PC-3 (cell line): Measurements from ENCODE around the gene NDRG4. TPM values are rescaled to one million over a fixed set of nuclear protein-coding genes. Genes with fewer than 3 reads are reported as not detected.

Experiments used
- ATAC-seq: fragments of 200-7000 bp; cut with Tn5 transposase; 2 replicates; pipeline ENCODE4 v1.9.1; 2020; ENCODE audit warnings: mild to moderate bottlenecking, moderate library complexity
- BruUV-seq: library from RNA; stranded (reverse); fragments of 400-500 nt; replicated peaks from 2 replicates; lab custom pipeline; 2021; lab: Mats Ljungman, UMichigan
- CTCF ChIA-PET: fragments of 300-600 bp; sonication (Branson Sonifier 250); formaldehyde crosslinking; loops from one replicate; lab custom pipeline; 2022; ENCODE audit warnings: antibody characterized with exemption; lab: Charles Lee
- POLR2A ChIA-PET: fragments of 300-600 bp; sonication (Branson Sonifier 250); formaldehyde crosslinking; loops from one replicate; lab custom pipeline; 2022; ENCODE audit warnings: antibody characterized with exemption; ENCODE audit not compliant: unreplicated experiment; lab: Charles Lee
- DNase-seq: peaks from one replicate; pipeline ENCODE4 v3.0.0-alpha.2; 2015
- H2AFZ ChIP-seq: fragments of 300-600 bp; sonication (generic); 2 replicates; pipeline ENCODE4 v1.6.0; 2016; ENCODE audit warnings: antibody characterized with exemption, low read length
- H3F3A ChIP-seq: fragments of 300-600 bp; sonication (generic); one replicate; pipeline ENCODE4 v1.6.0; 2017; ENCODE audit warnings: antibody characterized with exemption, low read length, control low read depth, mild to moderate bottlenecking; ENCODE audit not compliant: unreplicated experiment
- H3K27ac ChIP-seq: fragments of 300-600 bp; sonication (generic); 2 replicates; pipeline ENCODE4 v1.5.1; 2016; ENCODE audit warnings: mild to moderate bottlenecking, low read length
- H3K27me3 ChIP-seq: fragments of 300-600 bp; sonication (generic); 2 replicates; pipeline ENCODE4 v1.6.1; 2016; ENCODE audit warnings: low read length, mixed read lengths
- H3K36me3 ChIP-seq: fragments of 300-600 bp; sonication (generic); 2 replicates; pipeline ENCODE4 v1.6.1; 2016; ENCODE audit warnings: low read depth, mixed run types, low read length, mixed read lengths
- H3K4me1 ChIP-seq: fragments of 300-600 bp; sonication (generic); 2 replicates; pipeline ENCODE4 v1.5.1; 2016; ENCODE audit warnings: low read length; ENCODE audit not compliant: insufficient read depth
- H3K4me2 ChIP-seq: fragments of 300-600 bp; sonication (generic); 2 replicates; pipeline ENCODE4 v1.6.0; 2016; ENCODE audit warnings: low read length
- H3K4me3 ChIP-seq: fragments of 300-600 bp; sonication (generic); 2 replicates; pipeline ENCODE4 v1.5.1; 2016; ENCODE audit warnings: mild to moderate bottlenecking, low read length, mixed read lengths
- H3K79me2 ChIP-seq: fragments of 300-600 bp; sonication (generic); 2 replicates; pipeline ENCODE4 v1.6.1; 2017; ENCODE audit warnings: low read length, mixed read lengths
- H3K9ac ChIP-seq: fragments of 300-600 bp; sonication (generic); 2 replicates; pipeline ENCODE4 v1.6.0; 2016; ENCODE audit warnings: mild to moderate bottlenecking, low read length
- H3K9me2 ChIP-seq: fragments of 300-600 bp; sonication (generic); replicated peaks from 2 replicates; pipeline ENCODE4 v1.6.1; 2016; ENCODE audit warnings: mixed run types, low read length, mixed read lengths
- H3K9me3 ChIP-seq: fragments of 300-600 bp; sonication (generic); 2 replicates; pipeline ENCODE4 v1.6.1; 2016; ENCODE audit warnings: low read length, mixed read lengths
- H4K20me1 ChIP-seq: fragments of 300-600 bp; sonication (generic); 2 replicates; pipeline ENCODE4 v1.6.1; 2016; ENCODE audit warnings: low read length, mixed read lengths
- EZH2 ChIP-seq: fragments of 300-600 bp; sonication (generic); IDR thresholded peaks from one replicate; pipeline ENCODE4 v1.6.1; 2017; ENCODE audit warnings: antibody characterized with exemption, mild to moderate bottlenecking, low read length; ENCODE audit not compliant: unreplicated experiment
- EZH2phosphoT487 ChIP-seq: fragments of 300-600 bp; sonication (generic); IDR thresholded peaks from 2 replicates; pipeline ENCODE4 v1.6.1; 2018; ENCODE audit warnings: mild to moderate bottlenecking, antibody characterized with exemption, low read length, borderline replicate concordance
- intact Hi-C: fragments of 100-400 bp; cut with micrococcal nuclease; formaldehyde crosslinking; loops from 2 replicates; pipeline ENCODE4 v1.9.0; 2023
- total RNA-seq: library from RNA; depleted of rRNA; stranded (reverse); fragments of >200 nt; gene quantifications from 2 replicates; pipeline ENCODE4 v1.2.3, GENCODE V29; 2014
- TF ChIP-seq, protein P1 (sequence below): fragments of 300-600 bp; sonication (generic); conservative IDR thresholded peaks from 2 replicates; pipeline ENCODE4 v1.5.1; 2017; ENCODE audit warnings: antibody characterized with exemption, low read depth, mild to moderate bottlenecking, low read length

NDRG4 gene
- total RNA-seq, 1 experiment from 2014 or later, result 26.6 TPM

GRCh38 chr16:58451265-58451689, 48.7 kb upstream of the NDRG4 start:
- Histone ChIP-seq H3K27ac (peak overlapping the region; percentile 65), H3F3A (no peaks in the 10 kb centered on the region), H4K20me1 (no peaks in the 10 kb centered on the region), H3K4me3 (no peak overlapping the region), H2AFZ (no peak overlapping the region), H3K9me2 (no peaks in the 10 kb centered on the region), H3K4me2 (peak overlapping the region; percentile 47; the same call in 1 of the 2 replicates), H3K9ac (no peak overlapping the region), H3K4me1 (peaks cover 18% of the 10 kb centered on the region), H3K36me3 (no peaks in the 10 kb centered on the region), H3K27me3 (no peaks in the 10 kb centered on the region), H3K9me3 (no peaks in the 10 kb centered on the region), H3K79me2 (no peaks in the 10 kb centered on the region)
- CTCF ChIA-PET, result no interaction called here
- POLR2A ChIA-PET, result no interaction called here
- BruUV-seq, result no TSS peak
- DNase-seq (no peak), ATAC-seq (no peak)
- intact Hi-C loops, result no loop called here
- TF ChIP-seq EZH2phosphoT487 (no peak), EZH2 (no peak)
- TF ChIP-seq, protein P1, sequence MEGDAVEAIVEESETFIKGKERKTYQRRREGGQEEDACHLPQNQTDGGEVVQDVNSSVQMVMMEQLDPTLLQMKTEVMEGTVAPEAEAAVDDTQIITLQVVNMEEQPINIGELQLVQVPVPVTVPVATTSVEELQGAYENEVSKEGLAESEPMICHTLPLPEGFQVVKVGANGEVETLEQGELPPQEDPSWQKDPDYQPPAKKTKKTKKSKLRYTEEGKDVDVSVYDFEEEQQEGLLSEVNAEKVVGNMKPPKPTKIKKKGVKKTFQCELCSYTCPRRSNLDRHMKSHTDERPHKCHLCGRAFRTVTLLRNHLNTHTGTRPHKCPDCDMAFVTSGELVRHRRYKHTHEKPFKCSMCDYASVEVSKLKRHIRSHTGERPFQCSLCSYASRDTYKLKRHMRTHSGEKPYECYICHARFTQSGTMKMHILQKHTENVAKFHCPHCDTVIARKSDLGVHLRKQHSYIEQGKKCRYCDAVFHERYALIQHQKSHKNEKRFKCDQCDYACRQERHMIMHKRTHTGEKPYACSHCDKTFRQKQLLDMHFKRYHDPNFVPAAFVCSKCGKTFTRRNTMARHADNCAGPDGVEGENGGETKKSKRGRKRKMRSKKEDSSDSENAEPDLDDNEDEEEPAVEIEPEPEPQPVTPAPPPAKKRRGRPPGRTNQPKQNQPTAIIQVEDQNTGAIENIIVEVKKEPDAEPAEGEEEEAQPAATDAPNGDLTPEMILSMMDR, result no peak

DNA sequence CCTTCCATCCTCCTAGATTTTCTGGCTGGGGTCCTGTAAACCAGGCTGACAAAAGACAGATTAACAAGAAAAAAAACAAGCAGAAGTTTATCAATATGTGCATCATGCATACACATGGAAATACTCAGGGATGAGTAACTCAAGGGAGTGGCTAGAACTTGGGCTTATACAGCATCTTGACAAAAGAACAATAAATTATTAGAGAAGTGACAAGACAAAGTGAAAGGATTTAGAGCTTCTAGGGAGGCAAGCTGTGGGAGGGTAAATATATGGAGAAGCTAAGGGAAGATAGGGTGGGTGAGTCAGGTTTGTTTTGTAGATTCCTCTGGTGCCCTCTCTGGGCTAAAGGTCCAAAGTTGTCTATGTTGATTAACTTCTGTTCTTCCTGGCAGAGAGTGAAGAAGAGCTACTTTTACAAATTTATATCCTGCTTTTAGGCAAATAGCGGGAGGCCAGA, 48.0 kb upstream of the NDRG4 start:
- Histone ChIP-seq H3F3A (no peaks in the 10 kb centered on the region), H3K79me2 (no peaks in the 10 kb centered on the region), H3K4me3 (no peak overlapping the region), H3K9me2 (no peaks in the 10 kb centered on the region), H4K20me1 (no peaks in the 10 kb centered on the region), H3K4me2 (peak overlapping the region; percentile 47), H3K27me3 (no peaks in the 10 kb centered on the region), H3K36me3 (no peaks in the 10 kb centered on the region), H3K27ac (peak overlapping the region; percentile 65), H3K9ac (no peak overlapping the region), H3K9me3 (no peaks in the 10 kb centered on the region), H3K4me1 (peaks cover 18% of the 10 kb centered on the region), H2AFZ (no peak overlapping the region)
- ChIA-PET CTCF (interaction anchor here (0.8 to 1.1 kb wide), 3 partner anchors 43 to 115 kb away, joined by 3 to 5 read pairs (median 3); no protein-coding TSS in a partner anchor), POLR2A (interaction anchor here (0.5 to 0.6 kb wide), 2 partner anchors 40 to 202 kb away, joined by 4 to 7 read pairs; a partner anchor contains a TSS)
- ATAC-seq (peak; percentile 92), DNase-seq (peak; percentile 84)
- no TSS peak for BruUV-seq
- intact Hi-C loops, result no loop called here
- TF ChIP-seq EZH2phosphoT487 (no peak), EZH2 (no peak)
- TF ChIP-seq, protein P1, result no peak

DNA sequence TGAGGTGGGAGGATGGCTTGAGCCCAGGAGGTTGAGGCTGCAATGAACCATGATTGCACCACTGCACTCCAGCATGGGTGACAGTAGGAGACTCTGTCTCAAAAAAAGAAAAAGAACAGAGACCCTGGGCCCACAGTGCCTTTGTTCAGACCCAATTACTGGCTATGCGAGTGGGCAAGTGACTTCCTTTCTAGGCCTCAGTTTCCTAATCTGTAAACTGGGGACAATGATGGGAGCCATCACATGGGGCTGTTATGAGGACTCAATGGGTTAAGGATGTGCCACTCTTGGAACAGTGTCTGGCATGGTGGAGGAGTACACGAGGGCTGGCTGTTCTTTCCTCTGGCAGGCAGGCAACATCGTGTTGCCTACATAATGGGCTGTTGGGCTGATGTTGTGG, 47.3 kb upstream of the NDRG4 start:
- H2AFZ ChIP-seq, result no peak overlapping the region
- no peaks in the 10 kb centered on the region for H4K20me1 ChIP-seq
- CTCF ChIA-PET, result interaction anchor here (0.8 to 1.1 kb wide), 3 partner anchors 43 to 115 kb away, joined by 3 to 5 read pairs (median 3); no protein-coding TSS in a partner anchor
- TF ChIP-seq EZH2phosphoT487, result no peak
- no peak for TF ChIP-seq EZH2
- TF ChIP-seq, protein P1, result no peak
- peaks cover 18% of the 10 kb centered on the region for H3K4me1 ChIP-seq
- H3K27me3 ChIP-seq, result no peaks in the 10 kb centered on the region
- no peaks in the 10 kb centered on the region for H3K9me3 ChIP-seq
- no peaks in the 10 kb centered on the region for H3F3A ChIP-seq
- DNase-seq, result no peak
- POLR2A ChIA-PET, result interaction anchor here (0.6 kb wide), 1 partner anchor 203 kb away, joined by 4 read pairs; a partner anchor contains a TSS
- H3K4me3 ChIP-seq, result no peak overlapping the region
- no peaks in the 10 kb centered on the region for H3K36me3 ChIP-seq
- H3K79me2 ChIP-seq, result no peaks in the 10 kb centered on the region
- no peak overlapping the region for H3K4me2 ChIP-seq
- no TSS peak for BruUV-seq
- intact Hi-C loops, result no loop called here
- no peak overlapping the region for H3K9ac ChIP-seq
- H3K27ac ChIP-seq, result 0 out of 2 replicates have a peak overlapping the region, but pooled peaks have one; percentile 7
- H3K9me2 ChIP-seq, result no peaks in the 10 kb centered on the region
- no peak for ATAC-seq
